DMS53 treated with DMSO at 0.1 percent for 48 hours (cell line): ENCODE data around the gene MYO9B.

ENCODE experiments used
- DNase-seq: peaks from one replicate; lab custom pipeline; 2025; ENCODE audit not compliant: unreplicated experiment; lab: John Stamatoyannopoulos, UW

Gene MYO9B

DNA sequence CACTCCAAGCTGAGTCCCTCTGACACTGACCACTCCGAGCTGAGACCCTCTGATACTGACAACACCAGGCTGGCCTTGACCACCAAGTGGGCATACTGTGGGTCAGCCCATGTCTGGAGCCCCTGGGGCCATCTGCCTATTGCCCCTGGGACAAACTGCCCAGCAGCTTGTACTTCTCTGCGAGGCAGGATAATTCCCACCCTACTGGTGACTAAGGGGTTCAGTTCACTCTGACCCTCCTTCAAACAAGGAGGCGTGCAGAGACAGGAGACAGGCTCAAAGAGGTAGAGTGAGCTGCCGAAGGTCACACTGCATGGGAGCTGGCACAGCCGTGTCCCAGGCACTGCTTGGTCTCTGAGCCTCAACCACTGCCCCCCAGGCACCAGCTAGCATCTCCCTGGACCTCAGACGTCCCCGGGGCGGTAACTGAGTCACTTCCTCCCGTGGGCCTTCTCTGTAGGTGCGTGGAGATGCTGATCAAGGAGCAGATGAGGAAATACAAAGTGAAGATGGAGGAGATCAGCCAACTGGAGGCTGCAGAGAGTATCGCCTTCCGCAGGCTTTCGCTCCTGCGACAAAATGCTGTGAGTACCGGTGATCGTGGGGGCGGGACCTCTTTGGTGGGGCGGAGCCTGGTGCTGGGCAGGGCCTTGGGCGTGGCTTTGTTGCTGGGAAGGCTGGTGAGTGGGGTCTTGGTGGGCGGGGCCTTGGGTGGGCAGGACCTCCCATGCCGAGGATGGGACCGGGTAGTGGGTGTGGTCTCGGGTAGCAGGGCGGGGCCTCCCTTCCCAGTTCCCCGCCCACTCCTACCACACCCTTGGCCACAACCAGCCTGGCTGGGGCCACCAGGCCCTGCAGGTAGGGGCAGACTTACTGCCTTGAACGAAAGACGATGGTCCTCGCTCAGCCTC is 133.8 kb downstream of the MYO9B start:
- DNase-seq: no peak

DNA sequence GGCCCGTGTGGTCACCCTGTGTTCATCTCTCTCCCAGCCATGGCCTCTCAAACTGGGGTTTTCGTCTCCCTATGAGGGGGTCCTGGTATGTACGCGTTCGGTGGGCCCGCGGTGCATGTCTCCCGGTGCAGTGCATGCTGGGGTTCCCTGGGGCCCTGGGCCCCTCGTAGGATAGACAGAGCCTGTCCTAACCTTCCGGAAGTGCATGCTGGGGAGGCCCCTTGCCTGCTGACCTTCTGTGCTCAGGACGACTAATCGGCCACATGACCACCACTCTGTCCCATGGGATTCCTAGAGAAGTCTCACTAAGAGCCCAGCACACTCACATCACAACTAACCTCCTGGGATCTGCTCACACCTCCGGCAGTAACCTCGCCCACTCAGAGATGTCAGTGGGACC is 134.7 kb downstream of the MYO9B start:
- DNase-seq: no peak

GRCh38 chr19:17211547-17212446 is 136.2 kb downstream of the MYO9B start:
- DNase-seq: no peak

- no peak for DNase-seq
These were observed 137.8 kb downstream of the MYO9B start for GRCh38 chr19:17213334-17213733.

DNA sequence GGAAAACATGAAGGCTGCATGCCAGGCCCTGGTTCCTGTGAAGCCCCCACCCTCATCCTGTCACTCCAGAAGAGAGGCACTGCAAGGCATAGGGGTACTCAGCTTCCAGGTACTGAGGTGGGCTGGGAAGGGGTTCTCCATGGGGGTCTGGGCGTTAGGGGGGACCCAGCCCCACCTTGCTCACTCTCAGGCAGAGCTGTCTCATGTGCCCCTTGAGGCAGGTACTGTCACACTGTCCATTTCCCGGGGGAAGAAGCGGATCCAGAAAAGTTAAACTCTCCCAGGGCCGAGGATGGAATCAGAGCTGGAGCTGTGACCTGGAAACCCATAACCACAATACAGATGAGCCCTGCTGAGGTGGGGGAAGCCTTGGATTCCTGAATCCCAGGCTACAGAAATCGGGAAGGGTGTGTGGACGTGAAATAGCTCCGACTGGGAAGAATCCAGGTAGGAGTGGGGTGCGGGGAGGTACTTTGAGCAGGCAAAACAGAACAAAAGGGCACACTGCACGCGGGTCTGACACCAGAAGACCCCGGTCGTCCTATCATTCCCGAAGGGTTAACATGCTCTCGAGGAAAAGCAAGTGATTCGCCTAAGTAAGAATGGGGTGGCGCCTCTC is 139.0 kb downstream of the MYO9B start:
- DNase-seq: no peak

- DNase-seq: peak; percentile 76
These were observed 139.8 kb downstream of the MYO9B start, which contains the start of gene USE1 for GRCh38 chr19:17215127-17215971. USE1 (plus strand) TSS chr19:17215357; CDS start chr19:17215406, 49 bp downstream.

DNA sequence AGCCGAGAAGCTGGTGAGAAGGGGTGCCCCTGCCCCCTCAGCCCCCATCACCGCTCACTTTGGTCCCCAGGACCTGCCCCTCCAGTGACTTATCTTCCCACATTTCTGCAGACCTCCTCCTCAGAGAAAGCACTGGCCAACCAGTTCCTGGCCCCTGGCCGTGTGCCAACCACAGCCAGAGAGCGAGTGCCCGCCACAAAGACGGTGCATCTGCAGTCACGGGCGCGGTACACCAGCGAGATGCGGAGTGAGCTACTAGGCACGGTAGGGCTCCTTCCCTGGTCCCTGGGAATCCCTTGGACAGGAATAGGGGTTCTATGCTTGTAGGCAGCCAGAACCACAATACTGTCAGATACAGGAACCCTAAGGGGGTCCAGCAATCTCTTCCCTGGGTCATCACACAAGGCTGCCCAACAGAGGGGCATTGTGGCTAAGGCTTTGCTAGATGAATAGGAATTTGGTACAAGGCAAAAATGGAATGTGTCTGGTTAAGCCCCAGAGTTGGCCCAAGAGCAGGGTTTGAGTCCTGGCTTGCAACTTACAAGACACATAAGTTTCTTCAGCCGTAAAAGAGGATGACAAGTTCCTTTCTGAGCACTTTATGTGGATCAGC is 140.6 kb downstream of the MYO9B start:
- DNase-seq: no peak

GRCh38 chr19:17219286-17219685 is 143.7 kb downstream of the MYO9B start:
- no peak for DNase-seq

GRCh38 chr19:17220207-17220758 is 144.7 kb downstream of the MYO9B start:
- DNase-seq: no peak

DNA sequence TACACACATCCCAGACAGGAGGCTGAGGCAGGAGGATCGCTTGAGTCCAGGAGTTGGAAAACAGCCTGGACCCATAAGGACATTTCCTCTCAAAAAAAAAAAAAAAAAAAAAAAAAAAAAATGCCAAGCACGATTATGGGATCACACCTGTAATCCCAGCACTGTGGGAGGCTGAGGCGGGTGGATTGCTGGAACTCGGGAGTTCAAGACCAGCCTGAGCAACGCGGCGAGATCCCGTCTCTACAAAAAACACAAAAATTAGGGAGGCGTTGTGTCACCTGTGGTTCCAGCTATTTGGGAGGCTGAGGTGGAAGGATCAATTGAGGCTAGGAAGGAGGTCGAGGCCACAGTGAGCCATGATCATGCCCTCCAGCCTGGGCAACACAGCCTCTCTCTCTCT is 149.5 kb downstream of the MYO9B start:
- DNase-seq: no peak

GRCh38 chr19:17226002-17226933 is 150.7 kb downstream of the MYO9B start, which contains the start of gene OCEL1:
OCEL1 (plus strand) TSS chr19:17226226; CDS start chr19:17226248, 22 bp downstream.
- DNase-seq: peak; percentile 90

- no peak for DNase-seq
These were observed 152.3 kb downstream of the MYO9B start for GRCh38 chr19:17227798-17228367.

DNA sequence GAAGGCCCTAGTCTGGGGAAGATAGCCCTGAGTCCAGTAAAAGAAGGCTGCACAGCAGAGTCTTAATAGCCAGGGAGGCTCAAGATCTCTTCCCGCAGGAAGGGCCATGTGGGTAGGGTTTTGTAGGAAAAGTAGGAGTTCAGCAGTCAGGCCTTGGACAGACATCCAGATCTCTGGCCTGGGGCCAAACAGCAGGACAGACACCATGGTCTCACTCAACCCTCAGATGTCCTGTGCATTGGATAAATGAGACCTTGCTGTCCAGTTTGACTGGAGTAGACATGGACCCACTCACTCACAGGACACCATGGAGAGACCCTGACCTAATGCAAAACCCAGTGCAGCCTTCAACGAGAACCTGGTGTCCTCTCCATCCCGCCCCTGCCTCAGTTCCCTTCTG is 154.3 kb downstream of the MYO9B start:
- DNase-seq: no peak

- no peak for DNase-seq
These were observed 156.7 kb downstream of the MYO9B start for GRCh38 chr19:17232258-17232657.

- DNase-seq: no peak
These were observed 159.3 kb downstream of the MYO9B start for GRCh38 chr19:17234911-17235299.

GRCh38 chr19:17235300-17235970 is 159.9 kb downstream of the MYO9B start:
- DNase-seq: peak; percentile 37

DNA sequence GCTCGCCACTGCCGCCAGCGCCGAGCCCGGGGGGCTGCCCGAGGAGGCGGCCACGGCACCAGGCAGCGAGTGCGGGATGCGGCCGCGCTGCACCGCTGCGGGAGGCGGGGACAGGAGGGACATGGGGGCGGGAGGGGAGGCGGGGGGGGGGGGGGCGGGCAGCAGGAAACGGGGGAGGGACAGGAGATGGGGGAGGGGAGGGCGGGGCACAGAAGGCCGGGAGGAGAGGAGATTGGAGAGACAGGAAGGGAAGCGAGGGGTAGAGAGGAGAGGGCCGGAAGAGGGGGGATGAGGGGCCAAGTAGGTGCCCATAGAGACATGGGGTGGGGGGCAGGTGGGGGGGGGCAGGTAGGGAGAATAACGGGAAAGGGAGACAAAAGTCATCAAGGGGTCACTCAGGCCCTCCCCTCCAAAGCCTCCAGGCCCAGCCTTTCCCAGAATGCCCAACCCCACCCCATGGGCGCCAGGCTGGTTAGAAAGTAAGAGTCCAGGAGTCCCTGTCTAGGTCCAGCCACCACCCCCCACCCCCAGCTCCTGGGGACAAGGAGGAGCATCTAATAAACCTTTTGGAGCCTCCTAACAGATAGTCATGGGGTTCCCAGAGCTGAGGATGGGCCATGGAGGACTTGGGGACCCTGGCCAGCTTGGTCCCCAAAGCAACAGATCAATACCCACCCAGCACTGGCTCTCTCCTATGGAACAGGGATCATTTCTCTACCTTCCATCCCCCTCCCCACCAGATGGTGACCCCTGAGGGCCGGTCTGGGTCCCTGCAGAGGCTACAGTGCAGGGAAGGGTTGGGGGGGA is 160.6 kb downstream of the MYO9B start:
- peak; percentile 36 for DNase-seq
